ENCODE data around the gene TENM3. TPM values are rescaled to one million over a fixed set of nuclear protein-coding genes. Genes with fewer than 3 reads are reported as not detected.

Gene TENM3
- total and polyA plus RNA-seq, 2 of the 8 experiments (the other 6 are each of a cell fraction or from before 2014, with no cell fraction given), result 36.9 to 69.3 TPM

- H3K79me1 ChIP-seq (ENCODE audit: low read depth, low read length), result no peaks in the 10 kb centered on the region
- no peak overlapping the region for H3K23ac ChIP-seq (ENCODE audit: insufficient read length)
- peaks cover 12% of the 10 kb centered on the region; the same call in 1 of the 2 replicates for H3K23me2 ChIP-seq (ENCODE audit: low read depth, low read length)
- peak overlapping the region; percentile 52 to 80 (median 60) for H3K4me3 ChIP-seq (ENCODE audit: extremely low read depth in 1 of 4, insufficient read depth in 2 of 4, low read depth in 3 of 4, low read length in 4 of 4)
- H3K56ac ChIP-seq (replicated peaks; ENCODE audit: insufficient read length, low read depth, low read length), result no peak overlapping the region
- DNase-seq (ENCODE audit: low read depth in 1 of 2, low spot score in 2 of 2), result peak; percentile 44 to 67
- peaks cover 0 to 51% of the 10 kb centered on the region in 2 experiments; a peak in 3 of 4 replicates for H3K79me2 ChIP-seq (ENCODE audit: control insufficient read depth in 1 of 2, insufficient read depth in 2 of 2, low read length in 2 of 2)
- H4K20me1 ChIP-seq (replicated peaks in 1 of 2; ENCODE audit: control insufficient read depth in 1 of 2, insufficient read depth in 2 of 2, low read length in 2 of 2), result no peaks in the 10 kb centered on the region
- 1% methylated on average over 15 of the region's 34 CpGs; no CpG with 5 or more reads in 1 of the 2 experiments for WGBS, 2 experiments (ENCODE audit: extremely low coverage in 1 of 2, insufficient coverage in 1 of 2, insufficient read length in 1 of 2, insufficient replicate concordance in 2 of 2, low coverage in 1 of 2, low lambda C conversion rate in 2 of 2, missing lambda C conversion rate in 1 of 2)
- H3K4ac ChIP-seq (replicated peaks; ENCODE audit: insufficient read length, low read depth, low read length), result peak overlapping the region; percentile 54
- H3K9me3 ChIP-seq (ENCODE audit: insufficient read depth in 2 of 2, low read depth in 1 of 2, low read length in 1 of 2), result no peaks in the 10 kb centered on the region
- peak overlapping the region; percentile 13 to 94 (median 66); a peak in 5 of 7 replicates for H3K9ac ChIP-seq (replicated peaks in 1 of 4; ENCODE audit: extremely low read depth in 1 of 4, low read depth in 3 of 4, low read length in 3 of 4)
- no peak overlapping the region for H4K8ac ChIP-seq (ENCODE audit: extremely low read depth, insufficient read depth, low read length)
- H2BK20ac ChIP-seq (ENCODE audit: low read length), result no peak overlapping the region
- H3K4me2 ChIP-seq (ENCODE audit: insufficient read depth in 1 of 2, low read depth in 2 of 2, low read length in 2 of 2), result peak overlapping the region; percentile 89 to 96
- no peak overlapping the region for H2AFZ ChIP-seq (ENCODE audit: low read length)
- CTCF ChIA-PET (ENCODE audit: partially characterized antibody), result interaction anchor here (1.0 kb wide), 1 partner anchor 11 kb away, joined by 3 read pairs; no protein-coding TSS in a partner anchor
- H2BK5ac ChIP-seq (ENCODE audit: low read depth, low read length), result no peak overlapping the region
- H3K27me3 ChIP-seq (replicated peaks in 1 of 4; ENCODE audit: control insufficient read depth in 3 of 4, extremely low read depth in 1 of 4, insufficient read depth in 3 of 4, low read length in 3 of 4), result peaks cover 0 to 4% (median 0%) of the 10 kb centered on the region in 4 experiments; a peak in 2 of 7 replicates
- peak overlapping the region; percentile 56 for H4K91ac ChIP-seq (replicated peaks; ENCODE audit: insufficient read length, low read length)
- no peak overlapping the region for H2BK12ac ChIP-seq (ENCODE audit: low read depth, low read length)
- FAIRE-seq, result no peak
- peak overlapping the region; percentile 98 for H2BK120ac ChIP-seq (replicated peaks; ENCODE audit: low read depth, low read length)
- POLR2A ChIA-PET (ENCODE audit: partially characterized antibody), result interaction anchor here (0.9 to 1.4 kb wide), 4 partner anchors 12 to 211 kb away, joined by 3 read pairs; no protein-coding TSS in a partner anchor
- H3K36me3 ChIP-seq (ENCODE audit: control insufficient read depth in 2 of 4, insufficient read depth in 4 of 4, low read length in 3 of 4), result no peaks in the 10 kb centered on the region
- no peak overlapping the region for H2AK5ac ChIP-seq (ENCODE audit: low read depth, low read length)
- H3K4me1 ChIP-seq (replicated peaks in 1 of 4; ENCODE audit: control insufficient read depth in 3 of 4, insufficient read depth in 4 of 4, low read length in 3 of 4), result peaks cover 0 to 4% (median 2%) of the 10 kb centered on the region in 4 experiments; a peak in 3 of 7 replicates
- H4K5ac ChIP-seq (ENCODE audit: insufficient read length, low read depth, low read length), result peak overlapping the region; percentile 15
- H3K27ac ChIP-seq (ENCODE audit: low read depth, low read length), result peak overlapping the region; percentile 53; the same call in 1 of the 2 replicates
- H3K14ac ChIP-seq (ENCODE audit: insufficient read length), result no peak overlapping the region
- H2BK15ac ChIP-seq (ENCODE audit: low read length), result no peak overlapping the region
- H3K18ac ChIP-seq (ENCODE audit: extremely low read depth, low read length), result peak overlapping the region; percentile 38; the same call in 1 of the 2 replicates
- TF ChIP-seq ASH2L (IDR thresholded peaks at IDR 0.05; ENCODE audit: low read length) (no peak), PHF8 (conservative IDR thresholded peaks at IDR 0.05; ENCODE audit: low read depth, low read length) (peak; percentile 16; the same call in 1 of the 2 replicates), CEBPB (IDR thresholded peaks at IDR 0.05; ENCODE audit: low read depth, low read length) (no peak), USF2 (IDR thresholded peaks at IDR 0.05; ENCODE audit: low read length) (no peak), TAF7 (optimal IDR thresholded peaks at IDR 0.05; ENCODE audit: borderline replicate concordance, low read depth, low read length) (peak; percentile 15), EGR1 (IDR thresholded peaks at IDR 0.05; ENCODE audit: borderline replicate concordance, low read depth, low read length) (no peak), JUND (IDR thresholded peaks at IDR 0.05; ENCODE audit: low read length) (no peak), SUZ12 (IDR thresholded peaks at IDR 0.05; ENCODE audit: low read length) (no peak)
Observed at GRCh38 chr4:182449186-182449929, 206.2 kb downstream of the TENM3 start.
